Measurements from ENCODE around the gene GARS1.

- TF ChIP-seq CTCF (IDR thresholded peaks at IDR 0.05), result no peak
- TF ChIP-seq EP300 (IDR thresholded peaks at IDR 0.05), result no peak
Measured at GRCh38 chr7:30662431-30662939, 67.8 kb downstream of the GARS1 start.

Data from esophagus muscularis mucosa (tissue), 3 donors.